HG03139 (cell line): ENCODE measurements around the gene DIRAS1.
"Not testable (repeated sequence)": the region's sequence is repeated elsewhere in the genome, so short reads cannot be mapped to it uniquely, and the experiment has no call there.

ENCODE experiments used
- ATAC-seq: cut with Tn5 transposase; IDR thresholded peaks from one replicate; pipeline ENCODE4 v1.9.1; 2021; ENCODE audit not compliant: unreplicated experiment

Gene DIRAS1

GRCh38 chr19:2679439-2679838 is 41.7 kb downstream of the DIRAS1 start:
- no peak for ATAC-seq

DNA sequence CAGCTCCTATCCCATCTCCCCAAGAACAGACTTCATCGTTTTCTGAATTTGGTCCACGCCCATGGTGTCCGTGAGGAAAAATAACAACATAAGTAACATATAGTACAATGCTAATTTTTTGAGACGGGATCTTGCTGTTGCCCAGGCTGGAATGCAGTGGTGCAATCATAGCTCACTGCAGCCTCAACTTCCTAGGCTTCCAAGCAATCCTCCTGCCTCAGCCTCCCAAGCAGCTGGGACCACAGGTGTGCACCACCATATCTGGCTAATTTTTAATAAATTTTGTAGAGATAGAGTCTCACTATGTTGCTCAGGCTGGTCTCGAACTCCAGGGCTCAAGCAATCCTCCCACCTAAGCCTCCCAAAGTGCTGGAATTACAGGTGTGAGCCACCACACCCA is 42.2 kb downstream of the DIRAS1 start:
- not testable (repeated sequence) for ATAC-seq

- peak; percentile 44 for ATAC-seq
These were observed 43.0 kb downstream of the DIRAS1 start for GRCh38 chr19:2678044-2678671.

- ATAC-seq, result no peak
These were observed 44.3 kb downstream of the DIRAS1 start for GRCh38 chr19:2676823-2677222.

GRCh38 chr19:2675892-2676291 is 45.3 kb downstream of the DIRAS1 start:
- no peak for ATAC-seq

- ATAC-seq, result no peak
These were observed 51.0 kb downstream of the DIRAS1 start for GRCh38 chr19:2670217-2670616.

DNA sequence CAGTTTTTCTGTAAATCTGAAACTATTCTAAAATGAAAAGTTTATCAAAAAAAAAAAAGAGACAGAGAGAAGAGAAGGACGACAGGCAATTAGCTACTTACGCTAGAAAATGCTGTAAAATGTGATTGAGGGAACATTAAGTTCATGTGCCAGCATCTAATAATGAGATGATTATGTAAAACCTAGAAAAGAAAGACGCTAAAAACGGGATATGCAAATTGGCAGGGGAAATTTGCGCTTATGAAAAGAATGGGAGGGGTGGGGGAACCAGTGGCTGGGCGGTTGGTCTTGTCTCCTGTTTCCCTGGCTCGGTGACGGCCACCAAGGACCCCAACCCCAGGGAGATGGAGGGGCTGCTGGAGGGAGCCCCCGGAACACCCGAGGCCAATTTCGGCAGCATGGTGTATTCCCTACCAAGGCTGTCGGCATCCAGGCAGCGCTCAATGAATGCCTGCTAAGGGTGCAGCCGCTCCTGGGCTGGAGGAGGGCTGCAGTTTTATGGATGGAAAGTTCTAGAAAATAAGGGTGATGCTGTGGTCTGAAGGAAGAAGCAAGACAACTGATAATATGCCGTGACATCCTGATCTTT is 52.9 kb downstream of the DIRAS1 start:
- ATAC-seq, result no peak

- not testable (repeated sequence) for ATAC-seq
These were observed 53.8 kb downstream of the DIRAS1 start for GRCh38 chr19:2667349-2667748.

- ATAC-seq, result no peak
These were observed 54.7 kb downstream of the DIRAS1 start for GRCh38 chr19:2666344-2666994.

- ATAC-seq, result no peak
These were observed 56.1 kb downstream of the DIRAS1 start for GRCh38 chr19:2665103-2665502.
